ENCODE data around the gene ENTPD8. TPM values are rescaled to one million over a fixed set of nuclear protein-coding genes. Genes with fewer than 3 reads are reported as not detected.

Gene ENTPD8
- total RNA-seq, 2 donors from 2014 or later = not detected

DNA sequence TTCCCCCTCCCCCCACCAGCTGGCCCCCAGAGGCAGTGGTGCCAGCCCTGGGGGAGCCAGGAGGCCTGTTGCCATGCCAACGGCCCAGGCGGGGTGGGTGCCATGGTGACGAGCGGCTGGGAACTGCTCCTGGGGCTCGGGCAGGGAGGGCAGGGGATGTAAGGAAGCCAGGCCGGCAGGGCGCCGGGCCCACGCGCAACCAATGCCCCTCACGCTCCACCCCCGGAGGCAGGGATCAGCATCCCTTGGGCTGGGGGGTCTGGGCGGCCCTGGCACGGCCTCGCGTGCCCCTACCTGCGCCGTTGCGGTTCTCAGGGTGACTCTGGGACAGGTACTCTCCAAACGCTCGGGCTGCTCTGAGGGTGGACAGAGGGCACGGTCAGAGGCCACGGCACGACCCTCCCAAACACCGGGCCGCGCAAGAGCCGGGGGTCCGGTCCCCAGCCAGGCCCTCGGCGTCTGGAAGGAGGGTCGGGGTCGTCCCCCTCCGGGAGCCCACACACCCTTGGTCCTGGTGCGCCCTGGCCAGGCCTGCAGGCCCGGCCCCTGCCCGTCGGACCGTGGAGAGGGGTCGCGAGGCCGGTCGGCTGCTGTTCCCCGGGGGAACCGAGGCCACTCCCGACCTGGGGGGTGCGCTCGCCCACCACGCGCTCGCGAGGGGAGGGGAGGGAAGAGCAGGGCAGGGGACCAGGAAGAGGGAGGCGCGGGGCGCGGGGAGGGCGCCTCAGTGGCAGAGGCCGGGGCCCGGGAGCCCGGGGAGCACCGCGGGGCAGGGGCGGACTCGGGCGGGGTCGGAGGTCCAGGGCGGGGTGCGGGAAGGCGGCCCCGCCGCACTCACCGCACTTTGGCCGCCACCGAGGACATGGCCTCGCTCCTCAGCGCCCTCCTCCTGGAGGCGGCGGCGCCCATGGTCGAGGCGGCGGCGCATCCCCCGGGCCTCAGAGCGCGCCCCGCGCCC, 17.3 kb upstream of the ENTPD8 start:
- DNase-seq (ENCODE audit: low spot score) (no peak), ATAC-seq (peak; percentile 8 to 19)
- H3K27ac Mint-ChIP-seq = no peak overlapping the region
- H3K36me3 Mint-ChIP-seq = no peaks in the 10 kb centered on the region
- no peaks in the 10 kb centered on the region for H3K27me3 Mint-ChIP-seq
- H3K9me3 Mint-ChIP-seq = no peaks in the 10 kb centered on the region
- H3K4me1 Mint-ChIP-seq (ENCODE audit: low read depth in 2 of 2) = peaks cover 0 to 11% of the 10 kb centered on the region in 2 donors
- no peak overlapping the region for H3K4me3 Mint-ChIP-seq

- peak; percentile 57 for DNase-seq (ENCODE audit: low spot score)
- H3K4me1 Mint-ChIP-seq (ENCODE audit: low read depth in 2 of 2) = peaks cover 0 to 11% of the 10 kb centered on the region in 2 donors
- no peaks in the 10 kb centered on the region for H3K27me3 Mint-ChIP-seq
- no peak overlapping the region for H3K27ac Mint-ChIP-seq
- no peak overlapping the region for H3K4me3 Mint-ChIP-seq
- ATAC-seq = no peak
- no peaks in the 10 kb centered on the region for H3K9me3 Mint-ChIP-seq
- H3K36me3 Mint-ChIP-seq = no peaks in the 10 kb centered on the region
Measured at GRCh38 chr9:137457406-137458193, 16.4 kb upstream of the ENTPD8 start.

- H3K36me3 Mint-ChIP-seq = no peaks in the 10 kb centered on the region
- H3K27me3 Mint-ChIP-seq = no peaks in the 10 kb centered on the region
- no peaks in the 10 kb centered on the region for H3K9me3 Mint-ChIP-seq
- no peak overlapping the region for H3K4me3 Mint-ChIP-seq
- ATAC-seq = no peak
- no peak overlapping the region for H3K27ac Mint-ChIP-seq
- no peak for DNase-seq (ENCODE audit: low spot score)
- peaks cover 5 to 14% of the 10 kb centered on the region in 2 donors for H3K4me1 Mint-ChIP-seq (ENCODE audit: low read depth in 2 of 2)
Measured at GRCh38 chr9:137456864-137457405, 15.8 kb upstream of the ENTPD8 start.

GRCh38 chr9:137456061-137456863, 15.1 kb upstream of the ENTPD8 start:
- no peak overlapping the region for H3K27ac Mint-ChIP-seq

GRCh38 chr9:137455359-137455991, 14.3 kb upstream of the ENTPD8 start:
- Mint-ChIP-seq H3K4me1 (ENCODE audit: low read depth in 2 of 2) (peaks cover 8 to 19% of the 10 kb centered on the region in 2 donors), H3K4me3 (no peak overlapping the region), H3K27ac (no peak overlapping the region), H3K27me3 (no peaks in the 10 kb centered on the region), H3K9me3 (no peaks in the 10 kb centered on the region), H3K36me3 (no peaks in the 10 kb centered on the region)
- no peak for DNase-seq (ENCODE audit: low spot score)
- ATAC-seq = no peak

More at GRCh38 chr9:137456061-137456863, 15.1 kb upstream of the ENTPD8 start:
- Mint-ChIP-seq H3K27me3 (no peaks in the 10 kb centered on the region), H3K4me3 (no peak overlapping the region), H3K36me3 (no peaks in the 10 kb centered on the region), H3K9me3 (no peaks in the 10 kb centered on the region), H3K4me1 (ENCODE audit: low read depth in 2 of 2) (peaks cover 8 to 13% of the 10 kb centered on the region in 2 donors)
- ATAC-seq (no peak), DNase-seq (ENCODE audit: low spot score) (no peak)

GRCh38 chr9:137454597-137455358, 13.6 kb upstream of the ENTPD8 start:
- H3K4me3 Mint-ChIP-seq = no peak overlapping the region
- H3K4me1 Mint-ChIP-seq (ENCODE audit: low read depth in 2 of 2) = peaks cover 8 to 18% of the 10 kb centered on the region in 2 donors
- H3K36me3 Mint-ChIP-seq = no peaks in the 10 kb centered on the region
- H3K9me3 Mint-ChIP-seq = no peaks in the 10 kb centered on the region
- DNase-seq (ENCODE audit: low spot score) (no peak), ATAC-seq (no peak)
- H3K27me3 Mint-ChIP-seq = no peaks in the 10 kb centered on the region
- H3K27ac Mint-ChIP-seq = no peak overlapping the region

DNA sequence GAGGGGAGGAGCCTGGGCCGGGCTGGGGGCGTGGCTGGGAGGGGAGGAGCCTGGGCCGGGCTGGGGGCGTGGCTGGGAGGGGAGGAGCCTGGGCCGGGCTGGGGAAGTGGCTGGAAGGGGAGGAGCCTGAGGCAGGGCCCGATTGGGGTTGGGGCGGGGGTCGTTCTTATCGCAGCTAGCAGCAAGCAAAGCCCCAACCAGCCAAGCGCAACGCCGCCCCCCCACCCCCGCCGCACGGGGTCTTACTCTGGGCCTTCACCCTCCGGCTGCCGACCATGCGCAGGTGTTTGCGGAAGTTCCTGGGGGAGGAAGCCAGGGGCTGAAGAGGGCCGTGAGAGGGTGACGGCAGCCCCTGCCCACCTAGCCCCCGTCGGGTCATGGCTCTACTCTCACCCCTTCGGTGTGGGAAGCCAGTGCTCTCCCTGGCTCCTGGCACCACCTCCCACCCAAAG, 13.0 kb upstream of the ENTPD8 start:
- DNase-seq (ENCODE audit: low spot score) = no peak
- Mint-ChIP-seq H3K4me3 (no peak overlapping the region), H3K27me3 (no peaks in the 10 kb centered on the region), H3K27ac (no peak overlapping the region), H3K36me3 (no peaks in the 10 kb centered on the region), H3K9me3 (no peaks in the 10 kb centered on the region), H3K4me1 (ENCODE audit: low read depth in 2 of 2) (peaks cover 8 to 20% of the 10 kb centered on the region in 2 donors)
- ATAC-seq = peak; percentile 12 to 55

DNA sequence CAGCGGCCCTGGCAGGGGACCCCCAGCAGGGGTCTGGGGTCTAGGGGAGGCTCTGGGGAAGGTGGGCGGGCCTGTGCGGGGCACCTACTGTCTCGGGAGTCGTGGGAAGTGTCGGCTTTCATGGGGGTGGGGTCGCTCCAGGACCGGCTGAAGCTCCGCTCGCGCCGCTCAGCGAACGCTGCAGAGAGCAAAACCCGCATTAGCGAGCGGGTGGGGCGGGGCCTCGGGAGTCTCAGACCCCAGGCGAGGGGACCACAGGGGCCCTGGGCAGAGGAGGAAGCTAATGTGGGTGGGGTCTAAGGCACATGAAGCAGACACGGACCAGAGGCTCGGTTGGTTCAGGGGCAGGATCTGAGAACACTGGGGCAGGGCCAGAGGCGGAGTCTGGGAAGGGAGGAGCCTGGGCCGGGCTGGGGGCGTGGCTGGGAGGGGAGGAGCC, 12.5 kb upstream of the ENTPD8 start:
- DNase-seq (ENCODE audit: low spot score) (no peak), ATAC-seq (peak; percentile 67 to 84)
- peak overlapping the region; percentile 38 for H3K4me3 Mint-ChIP-seq
- no peaks in the 10 kb centered on the region for H3K27me3 Mint-ChIP-seq
- no peak overlapping the region for H3K27ac Mint-ChIP-seq
- H3K4me1 Mint-ChIP-seq (ENCODE audit: low read depth in 2 of 2) = peaks cover 8 to 20% of the 10 kb centered on the region in 2 donors
- no peaks in the 10 kb centered on the region for H3K9me3 Mint-ChIP-seq
- H3K36me3 Mint-ChIP-seq = no peaks in the 10 kb centered on the region

DNA sequence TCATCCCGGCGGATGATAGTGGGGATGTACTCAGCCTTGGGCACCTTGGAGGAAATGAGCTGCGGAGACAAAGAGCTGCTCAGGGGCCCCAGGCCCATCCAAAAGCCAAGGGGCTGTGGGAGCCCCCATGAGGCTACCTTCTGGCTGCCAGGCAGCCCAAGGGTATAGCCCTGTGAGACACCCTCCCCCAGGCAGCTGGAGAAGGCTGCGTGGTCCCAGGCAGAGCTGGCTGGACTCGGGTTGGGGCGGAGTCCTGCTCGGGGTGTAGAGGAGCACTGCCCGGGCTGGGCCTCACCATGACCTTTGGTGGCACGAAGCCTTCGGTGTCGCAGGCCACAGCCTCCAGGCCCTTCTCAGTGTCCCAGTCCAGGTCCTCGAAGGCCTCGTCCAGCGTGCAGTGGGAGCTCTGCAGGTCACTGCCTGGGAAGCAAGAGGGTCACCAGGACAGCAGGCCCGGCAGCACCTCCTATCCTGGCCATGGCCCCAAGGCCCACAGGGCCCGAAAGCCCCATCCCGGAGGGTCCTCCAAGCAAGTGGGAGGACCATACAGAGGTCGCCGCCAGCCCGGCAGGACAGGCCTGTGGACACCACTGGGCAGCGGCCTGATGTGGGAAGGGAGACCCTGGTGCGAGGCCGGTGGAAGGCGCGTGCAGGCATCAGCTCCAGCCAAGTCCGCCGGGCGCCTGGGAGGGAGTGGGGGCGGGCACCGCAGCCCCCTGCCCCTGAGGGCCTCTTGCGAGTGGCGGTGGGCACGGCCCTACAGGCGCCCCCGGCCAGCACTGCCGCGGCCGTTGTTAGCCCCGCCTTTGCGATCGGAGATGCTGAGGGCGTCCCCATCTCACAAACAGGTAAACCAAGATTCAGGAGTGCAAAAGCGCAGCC, 11.8 kb upstream of the ENTPD8 start:
- DNase-seq (ENCODE audit: low spot score) (no peak), ATAC-seq (no peak)
- Mint-ChIP-seq H3K27ac (no peak overlapping the region), H3K27me3 (no peaks in the 10 kb centered on the region), H3K36me3 (no peaks in the 10 kb centered on the region), H3K9me3 (no peaks in the 10 kb centered on the region), H3K4me1 (ENCODE audit: low read depth in 2 of 2) (peaks cover 8 to 20% of the 10 kb centered on the region in 2 donors), H3K4me3 (peak overlapping the region; percentile 38)

DNA sequence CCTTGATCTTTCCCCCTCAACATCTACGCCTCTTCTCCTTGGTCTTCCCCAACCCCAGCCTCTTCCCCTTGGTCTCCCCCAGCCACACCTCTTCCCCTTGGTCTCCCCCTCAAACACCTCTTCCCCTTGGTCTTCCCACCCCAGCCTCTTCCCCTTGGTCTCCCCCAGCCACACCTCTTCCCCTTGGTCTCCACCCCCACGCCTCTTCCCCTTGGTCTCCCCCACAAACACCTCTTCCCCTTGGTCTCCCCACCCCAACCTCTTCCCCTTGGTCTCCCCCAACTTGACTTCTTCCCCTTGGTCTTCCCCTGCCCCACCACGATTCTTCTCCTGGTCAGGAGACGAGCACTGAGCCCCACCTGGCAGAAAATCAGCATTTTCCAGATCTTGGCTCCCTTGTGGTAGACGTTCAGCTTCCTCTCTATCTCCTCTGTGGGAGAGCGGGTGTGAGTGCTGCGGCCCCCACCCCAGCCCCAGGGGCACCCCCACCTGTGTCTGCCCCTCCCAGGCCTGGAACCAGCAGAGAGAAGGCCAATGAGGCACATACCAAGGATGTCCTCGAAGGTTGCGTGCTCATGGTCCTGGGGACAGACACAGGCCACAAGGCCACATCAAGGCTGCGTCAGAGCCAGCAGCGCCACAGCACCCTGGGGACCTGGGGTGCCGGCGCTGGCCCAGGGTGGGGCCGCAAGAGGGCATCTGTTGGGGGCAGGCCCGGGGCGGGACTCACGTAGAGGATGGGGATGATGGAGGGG, 11.0 kb upstream of the ENTPD8 start:
- H3K36me3 Mint-ChIP-seq = no peaks in the 10 kb centered on the region
- H3K4me1 Mint-ChIP-seq (ENCODE audit: low read depth in 2 of 2) = peaks cover 8 to 20% of the 10 kb centered on the region in 2 donors
- ATAC-seq = no peak
- H3K9me3 Mint-ChIP-seq = no peaks in the 10 kb centered on the region
- peak overlapping the region in 1 of 2 donors; percentile 41 for H3K27ac Mint-ChIP-seq
- DNase-seq (ENCODE audit: low spot score) = no peak
- H3K4me3 Mint-ChIP-seq = peak overlapping the region; percentile 47
- no peaks in the 10 kb centered on the region for H3K27me3 Mint-ChIP-seq
